ENCODE data around the gene DDX39B.
A peak's percentile ranks its signal among the peaks of the same experiment; 100 is the strongest.

The DDX39B gene

GRCh38 chr6:31575335-31575901 is 33.6 kb upstream of the DDX39B start, which contains the start of gene TNF:
TNF (plus strand) TSS chr6:31575565; CDS start chr6:31575742, 177 bp downstream.
- peak; percentile 91 for DNase-seq

DNA sequence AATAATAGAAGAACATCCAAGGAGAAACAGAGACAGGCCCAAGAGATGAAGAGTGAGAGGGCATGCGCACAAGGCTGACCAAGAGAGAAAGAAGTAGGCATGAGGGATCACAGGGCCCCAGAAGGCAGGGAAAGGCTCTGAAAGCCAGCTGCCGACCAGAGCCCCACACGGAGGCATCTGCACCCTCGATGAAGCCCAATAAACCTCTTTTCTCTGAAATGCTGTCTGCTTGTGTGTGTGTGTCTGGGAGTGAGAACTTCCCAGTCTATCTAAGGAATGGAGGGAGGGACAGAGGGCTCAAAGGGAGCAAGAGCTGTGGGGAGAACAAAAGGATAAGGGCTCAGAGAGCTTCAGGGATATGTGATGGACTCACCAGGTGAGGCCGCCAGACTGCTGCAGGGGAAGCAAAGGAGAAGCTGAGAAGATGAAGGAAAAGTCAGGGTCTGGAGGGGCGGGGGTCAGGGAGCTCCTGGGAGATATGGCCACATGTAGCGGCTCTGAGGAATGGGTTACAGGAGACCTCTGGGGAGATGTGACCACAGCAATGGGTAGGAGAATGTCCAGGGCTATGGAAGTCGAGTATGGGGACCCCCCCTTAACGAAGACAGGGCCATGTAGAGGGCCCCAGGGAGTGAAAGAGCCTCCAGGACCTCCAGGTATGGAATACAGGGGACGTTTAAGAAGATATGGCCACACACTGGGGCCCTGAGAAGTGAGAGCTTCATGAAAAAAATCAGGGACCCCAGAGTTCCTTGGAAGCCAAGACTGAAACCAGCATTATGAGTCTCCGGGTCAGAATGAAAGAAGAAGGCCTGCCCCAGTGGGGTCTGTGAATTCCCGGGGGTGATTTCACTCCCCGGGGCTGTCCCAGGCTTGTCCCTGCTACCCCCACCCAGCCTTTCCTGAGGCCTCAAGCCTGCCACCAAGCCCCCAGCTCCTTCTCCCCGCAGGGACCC is 32.6 kb upstream of the DDX39B start:
- DNase-seq = peak; percentile 84

DNA sequence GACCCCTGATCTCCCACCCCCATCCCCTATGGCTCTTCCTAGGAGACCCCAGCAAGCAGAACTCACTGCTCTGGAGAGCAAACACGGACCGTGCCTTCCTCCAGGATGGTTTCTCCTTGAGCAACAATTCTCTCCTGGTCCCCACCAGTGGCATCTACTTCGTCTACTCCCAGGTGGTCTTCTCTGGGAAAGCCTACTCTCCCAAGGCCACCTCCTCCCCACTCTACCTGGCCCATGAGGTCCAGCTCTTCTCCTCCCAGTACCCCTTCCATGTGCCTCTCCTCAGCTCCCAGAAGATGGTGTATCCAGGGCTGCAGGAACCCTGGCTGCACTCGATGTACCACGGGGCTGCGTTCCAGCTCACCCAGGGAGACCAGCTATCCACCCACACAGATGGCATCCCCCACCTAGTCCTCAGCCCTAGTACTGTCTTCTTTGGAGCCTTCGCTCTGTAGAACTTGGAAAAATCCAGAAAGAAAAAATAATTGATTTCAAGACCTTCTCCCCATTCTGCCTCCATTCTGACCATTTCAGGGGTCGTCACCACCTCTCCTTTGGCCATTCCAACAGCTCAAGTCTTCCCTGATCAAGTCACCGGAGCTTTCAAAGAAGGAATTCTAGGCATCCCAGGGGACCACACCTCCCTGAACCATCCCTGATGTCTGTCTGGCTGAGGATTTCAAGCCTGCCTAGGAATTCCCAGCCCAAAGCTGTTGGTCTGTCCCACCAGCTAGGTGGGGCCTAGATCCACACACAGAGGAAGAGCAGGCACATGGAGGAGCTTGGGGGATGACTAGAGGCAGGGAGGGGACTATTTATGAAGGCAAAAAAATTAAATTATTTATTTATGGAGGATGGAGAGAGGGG is 31.7 kb upstream of the DDX39B start:
- no peak for DNase-seq

GRCh38 chr6:31572041-31572911 is 30.5 kb upstream of the DDX39B start, which contains the start of gene LTA:
LTA (plus strand) TSS chr6:31572289; CDS start chr6:31572743, 454 bp downstream.
- DNase-seq = peak; percentile 93

DNA sequence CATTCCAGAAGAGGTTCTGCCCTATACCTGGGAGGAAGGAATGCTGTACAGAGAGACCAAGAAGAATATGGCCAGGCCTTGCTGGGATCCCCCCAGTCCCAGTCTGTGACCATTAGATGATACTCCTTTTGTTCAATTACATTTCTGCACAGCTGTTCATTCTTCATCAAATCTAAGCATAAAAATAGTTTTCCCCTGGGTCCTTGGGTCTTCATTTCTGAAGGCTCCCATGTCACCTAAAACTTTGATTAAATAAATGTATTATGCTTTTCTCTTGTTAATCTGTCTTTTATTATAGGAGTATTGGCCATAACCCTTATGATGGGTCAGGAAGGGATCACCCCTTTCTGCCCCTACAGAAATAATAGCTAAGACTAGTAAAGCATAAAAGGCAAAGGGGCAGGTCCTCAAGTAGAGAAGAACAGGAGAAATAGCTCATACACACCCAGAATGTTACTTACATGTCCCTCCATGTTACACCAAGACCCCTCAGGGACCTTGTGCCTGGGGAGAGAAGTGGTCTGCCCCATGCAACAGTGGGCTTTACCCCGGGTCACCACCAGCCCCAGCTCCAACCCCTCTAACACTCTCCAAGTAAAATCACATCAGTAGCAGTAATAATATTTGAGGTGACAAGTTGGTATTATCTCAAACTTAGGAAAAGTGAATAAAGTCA is 28.2 kb upstream of the DDX39B start:
- DNase-seq = no peak

DNA sequence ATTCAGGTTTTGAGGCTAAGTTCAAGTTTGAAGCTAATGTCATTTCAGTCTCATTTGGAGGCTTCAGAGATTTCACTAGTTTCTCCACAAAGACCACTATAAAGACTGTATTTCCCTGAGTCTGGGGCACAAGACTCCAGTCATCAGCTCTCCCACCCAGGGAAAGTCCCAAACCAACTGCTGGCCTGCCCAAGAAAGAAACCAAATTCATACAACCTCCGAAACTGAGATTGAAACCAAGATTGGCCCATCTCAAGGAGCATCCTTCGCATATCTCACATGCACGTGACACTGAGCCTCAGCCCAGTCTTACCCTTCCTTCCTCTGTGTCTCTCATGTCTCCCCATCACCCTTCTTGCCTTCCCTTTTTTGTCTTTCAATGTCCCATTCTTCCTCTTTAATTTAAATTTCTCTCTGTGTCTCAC is 26.7 kb upstream of the DDX39B start:
- DNase-seq = peak; percentile 77

DNA sequence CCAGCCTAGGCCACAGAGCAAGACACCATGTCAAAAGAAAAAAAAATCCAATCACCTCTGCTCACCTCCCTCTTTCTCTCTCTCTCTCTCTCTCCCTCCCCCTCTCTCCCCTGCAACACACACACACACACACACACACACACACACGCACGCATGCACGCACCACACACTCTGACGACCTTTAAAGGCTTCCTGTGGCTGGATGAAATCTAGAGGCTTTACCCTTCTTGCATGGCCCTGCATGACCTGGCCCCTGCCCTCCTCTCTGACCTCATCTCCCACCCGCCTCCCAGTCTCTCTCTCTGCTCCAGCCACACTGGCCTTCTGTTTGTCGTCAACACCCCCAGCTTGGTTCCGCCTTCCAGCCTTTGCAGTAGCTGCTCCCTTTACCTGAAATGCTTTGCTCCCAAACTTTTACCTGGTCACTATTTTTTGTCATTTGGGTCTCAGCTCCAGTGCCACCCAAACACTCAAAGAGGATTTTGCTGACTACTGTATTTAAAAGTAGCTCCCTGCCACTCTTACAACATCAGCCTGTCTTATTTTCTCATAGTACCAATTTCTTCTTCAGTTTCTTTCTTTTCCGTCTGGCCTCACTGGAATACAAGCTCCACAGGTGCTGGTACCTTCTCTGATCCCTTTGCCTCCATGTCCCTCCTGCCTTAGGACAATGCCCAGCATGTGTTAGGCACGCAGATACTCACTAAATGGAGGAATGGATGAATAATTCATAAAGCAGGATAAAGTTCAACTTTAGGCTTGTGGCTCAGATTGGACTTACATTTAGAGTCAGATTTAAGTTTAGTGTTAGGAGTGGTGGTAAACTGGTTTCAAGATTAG is 25.9 kb upstream of the DDX39B start:
- no peak for DNase-seq

- no peak for DNase-seq
Observed at GRCh38 chr6:31560697-31561058, 18.9 kb upstream of the DDX39B start.

DNA sequence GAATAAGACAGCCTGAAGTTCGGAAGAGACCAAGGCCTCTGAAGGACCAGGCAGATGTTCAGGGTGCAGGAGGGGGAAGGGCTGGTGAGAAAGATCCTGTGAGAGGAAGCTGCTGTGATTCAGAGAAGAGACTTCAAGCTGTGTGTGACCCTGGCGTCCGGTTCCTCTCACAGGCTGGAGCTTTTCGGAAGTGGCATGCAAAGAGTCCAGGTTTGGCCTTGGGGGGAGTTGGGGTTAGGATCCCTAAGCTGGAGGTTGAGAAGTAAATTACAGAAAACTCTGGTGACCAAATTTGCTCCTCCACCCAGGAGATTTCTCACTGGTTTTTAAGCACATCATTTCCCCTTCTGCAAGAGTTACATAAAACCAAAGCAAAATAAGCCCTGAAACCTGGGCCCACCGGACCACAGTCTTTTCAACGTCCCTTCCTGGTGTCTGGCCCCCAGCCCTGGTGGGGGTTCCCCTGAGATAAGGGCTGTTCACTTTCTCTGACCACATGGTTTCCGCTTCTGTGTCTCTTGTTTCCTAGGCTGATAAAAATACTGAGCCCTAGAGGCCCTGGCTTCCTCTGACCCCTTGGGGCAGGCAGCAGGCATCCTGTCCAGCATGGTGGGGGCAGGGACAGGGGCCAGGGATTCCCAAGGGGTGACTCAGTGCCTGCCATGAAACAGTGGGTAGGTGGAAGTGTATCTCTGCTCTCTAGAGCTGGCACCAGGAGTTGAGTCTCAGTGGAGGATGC is 18.3 kb upstream of the DDX39B start:
- DNase-seq = peak; percentile 79

DNA sequence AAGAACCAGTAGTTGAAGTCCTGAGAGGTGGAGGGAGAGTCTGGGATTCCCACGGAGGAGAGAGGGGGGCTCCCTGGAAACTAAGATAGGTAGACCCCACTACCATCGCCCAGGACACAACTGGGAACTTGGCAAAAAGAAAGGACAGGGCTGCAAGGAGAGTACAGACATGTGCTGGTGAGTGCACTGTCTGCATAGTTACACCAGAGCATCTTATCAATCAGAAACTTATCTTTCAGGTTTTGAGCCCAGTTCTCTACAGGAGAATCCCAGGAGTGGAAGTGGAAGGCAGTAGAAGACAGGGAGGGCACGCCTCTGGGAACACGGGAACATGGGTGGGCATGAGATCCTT is 17.8 kb upstream of the DDX39B start:
- no peak for DNase-seq

GRCh38 chr6:31558631-31559500 is 17.1 kb upstream of the DDX39B start:
- peak; percentile 89 for DNase-seq

GRCh38 chr6:31558318-31558625 is 16.5 kb upstream of the DDX39B start:
- no peak for DNase-seq

DNA sequence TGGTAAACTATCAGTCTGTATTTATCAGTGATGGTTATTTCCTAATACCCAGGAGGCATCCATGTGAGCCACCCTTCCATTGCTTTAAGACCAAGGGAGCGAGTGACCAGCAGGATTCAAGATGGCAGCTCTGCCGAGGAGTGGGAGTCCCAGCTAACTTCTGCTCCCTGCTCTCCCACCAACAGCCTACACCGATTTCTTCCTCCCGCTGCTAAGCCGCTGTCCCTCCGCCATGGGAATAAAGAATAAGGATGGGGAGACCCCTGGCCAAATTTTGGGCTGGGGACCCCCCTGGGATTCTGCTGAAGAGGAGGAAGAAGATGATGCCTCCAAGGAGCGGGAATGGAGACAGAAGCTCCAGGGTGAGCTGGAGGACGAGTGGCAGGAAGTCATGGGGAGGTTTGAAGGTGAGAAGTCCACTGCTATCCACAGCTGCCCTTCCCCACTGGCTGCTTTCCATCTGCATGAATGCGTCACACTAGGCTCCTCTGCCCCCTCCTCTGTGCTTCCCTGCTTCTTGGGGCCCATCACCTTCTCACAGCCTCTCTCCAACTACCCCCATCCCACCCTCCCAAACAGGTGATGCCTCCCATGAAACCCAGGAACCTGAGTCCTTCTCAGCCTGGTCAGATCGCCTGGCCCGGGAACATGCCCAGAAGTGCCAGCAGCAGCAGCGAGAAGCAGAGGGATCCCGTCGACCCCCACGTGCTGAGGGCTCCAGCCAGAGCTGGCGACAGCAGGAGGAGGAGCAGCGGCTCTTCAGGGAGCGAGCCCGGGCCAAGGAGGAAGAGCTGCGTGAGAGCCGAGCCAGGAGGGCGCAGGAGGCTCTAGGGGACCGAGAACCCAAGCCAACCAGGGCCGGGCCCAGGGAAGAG is 15.9 kb upstream of the DDX39B start:
- no peak for DNase-seq

GRCh38 chr6:31556307-31556706 is 14.5 kb upstream of the DDX39B start:
- no peak for DNase-seq

DNA sequence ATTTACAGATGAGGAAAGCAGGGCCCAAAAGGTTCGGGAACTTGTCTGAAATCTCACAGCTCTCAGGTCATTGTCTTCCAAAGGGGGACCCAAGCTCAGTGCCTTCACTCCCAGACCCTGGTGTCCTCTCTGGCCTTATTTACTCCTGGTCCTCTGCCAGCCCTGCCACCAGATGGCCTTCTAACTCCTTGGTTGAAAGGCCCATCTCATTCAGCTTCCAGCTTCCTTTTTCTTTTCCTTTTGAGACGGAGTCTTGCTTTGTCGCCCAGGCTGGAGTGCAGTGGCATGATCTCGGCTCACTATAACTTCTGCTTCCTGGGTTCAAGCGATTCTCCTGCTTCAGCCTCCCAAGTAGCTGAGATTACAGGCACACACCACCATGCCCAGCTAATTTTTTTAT is 9.6 kb upstream of the DDX39B start:
- peak; percentile 82 for DNase-seq

- DNase-seq = no peak
Observed at GRCh38 chr6:31548544-31548873, 6.7 kb upstream of the DDX39B start.

- DNase-seq = no peak
Observed at GRCh38 chr6:31547727-31548543, 6.1 kb upstream of the DDX39B start.
